Panc1 (cell line): ENCODE measurements around the gene AK2. TPM values are rescaled to one million over a fixed set of nuclear protein-coding genes. Genes with fewer than 3 reads are reported as not detected.

Experiments
- ATAC-seq: fragments of 200-7000 bp; cut with Tn5 transposase; 2 replicates; pipeline ENCODE4 v1.9.1; 2020; ENCODE audit warnings: mild to moderate bottlenecking, moderate library complexity
- BruUV-seq: library from RNA; stranded (reverse); fragments of 400-500 nt; replicated peaks from 2 replicates; lab custom pipeline; 2021; lab: Mats Ljungman, UMichigan
- CTCF ChIA-PET: fragments of 300-600 bp; sonication (Branson Sonifier 250); formaldehyde crosslinking; loops from one replicate; lab custom pipeline; 2022; ENCODE audit warnings: antibody characterized with exemption; lab: Charles Lee
- POLR2A ChIA-PET: fragments of 300-600 bp; sonication (Branson Sonifier 250); formaldehyde crosslinking; loops from one replicate; lab custom pipeline; 2022; ENCODE audit warnings: antibody characterized with exemption; lab: Charles Lee
- DNase-seq: peaks from one replicate; pipeline ENCODE4 v3.0.0-alpha.2; 2010; ENCODE audit warnings: low read depth, low spot score
- H3K27ac ChIP-seq: 2 replicates; pipeline ENCODE4 v1.5.1; 2011; ENCODE audit warnings: mild to moderate bottlenecking, low read length, inconsistent platforms
- H3K27me3 ChIP-seq: fragments of 200-500 bp; sonication (Bioruptor generic); 2 replicates; pipeline ENCODE4 v1.6.0; 2014; ENCODE audit warnings: low read length, inconsistent platforms; ENCODE audit not compliant: control insufficient read depth, insufficient read depth
- H3K36me3 ChIP-seq: fragments of 200-500 bp; sonication (Bioruptor generic); 2 replicates; pipeline ENCODE4 v1.5.1; 2014; ENCODE audit warnings: inconsistent platforms, mild to moderate bottlenecking, low read length, moderate library complexity; ENCODE audit not compliant: control insufficient read depth, insufficient read depth
- H3K4me1 ChIP-seq: 2 replicates; pipeline ENCODE4 v1.5.1; 2011; ENCODE audit warnings: inconsistent platforms, mild to moderate bottlenecking, low read length, moderate library complexity; ENCODE audit not compliant: control insufficient read depth, insufficient read depth
- H3K4me3 ChIP-seq, 2 experiments: 2 replicates each; pipeline ENCODE4 v1.5.1; 2011 to 2012; ENCODE audit warnings: low read depth in 2 of 2, low read length in 2 of 2, mild to moderate bottlenecking in 2 of 2, inconsistent platforms in 1 of 2, moderate library complexity in 1 of 2
- H3K9me3 ChIP-seq: fragments of 200-500 bp; sonication (Bioruptor generic); 2 replicates; pipeline ENCODE4 v1.5.1; 2014; ENCODE audit warnings: low read depth, mild to moderate bottlenecking, inconsistent platforms, low read length, moderate library complexity; ENCODE audit not compliant: control insufficient read depth, insufficient read depth
- POLR2AphosphoS5 ChIP-seq: IDR thresholded peaks from 2 replicates; pipeline ENCODE4 v1.6.1; 2012; ENCODE audit warnings: mild to moderate bottlenecking, low read depth, low read length, moderate library complexity
- REST ChIP-seq, 2 experiments: IDR thresholded peaks; 2 replicates each; pipeline ENCODE4 v1.6.1; 2011 to 2012; ENCODE audit warnings: low read depth in 2 of 2, control low read depth in 1 of 2, low read length in 1 of 2, mild to moderate bottlenecking in 1 of 2, moderate library complexity in 1 of 2; ENCODE audit not compliant: insufficient read depth in 1 of 2
- SIN3A ChIP-seq: IDR thresholded peaks from 2 replicates; pipeline ENCODE4 v1.6.1; 2012; ENCODE audit warnings: low read depth, mild to moderate bottlenecking, low read length, moderate library complexity, borderline replicate concordance; ENCODE audit not compliant: insufficient read depth
- TCF7L2 ChIP-seq: IDR thresholded peaks from 2 replicates; pipeline ENCODE4 v1.6.1; 2011; ENCODE audit warnings: mild to moderate bottlenecking, low read depth, low read length, inconsistent platforms
- in situ Hi-C: cut with HindIII; loops from 2 replicates; pipeline ENCODE4 v1.10.0; 2016; ENCODE audit warnings: low sequenced_read_pairs, low pct_unique_long_range_greater_than_20kb
- intact Hi-C: fragments of 100-400 bp; cut with micrococcal nuclease; formaldehyde crosslinking; loops from one replicate; pipeline ENCODE4 v1.10.0; 2022; ENCODE audit not compliant: unreplicated experiment
- total RNA-seq: library from RNA; stranded (reverse); gene quantifications from one replicate; pipeline ENCODE4 v1.2.1, GENCODE V29; 2021; ENCODE audit not compliant: unreplicated experiment
- TF ChIP-seq, protein P1 (sequence below): fragments of 450-650 bp; IDR thresholded peaks from 2 replicates; pipeline ENCODE4 v1.5.1; 2017; ENCODE audit warnings: mild to moderate bottlenecking

The AK2 gene
- total RNA-seq, 1 experiment from 2014 or later = 213 TPM

DNA sequence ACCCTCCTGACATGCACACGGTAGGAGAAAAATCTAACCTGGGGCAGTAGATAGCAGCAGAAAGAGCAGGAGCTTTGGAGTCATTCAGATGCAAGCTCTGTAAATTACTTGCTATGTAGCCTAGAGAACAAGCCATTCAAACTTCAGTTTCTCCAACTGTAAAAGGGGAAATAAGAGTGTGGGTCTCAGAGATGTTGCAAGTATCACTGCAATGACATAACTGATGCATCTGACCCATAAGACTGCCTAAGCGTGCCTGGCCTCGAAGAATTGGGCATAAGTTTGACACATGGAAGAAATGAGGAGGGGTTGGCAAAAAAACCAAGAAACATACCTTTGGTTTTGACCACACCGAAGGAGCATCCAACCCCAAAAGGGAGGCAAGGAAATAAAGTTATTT lies 5.2 kb downstream of the AK2 start:
- ATAC-seq = no peak
- Histone ChIP-seq H3K27me3 (no peaks in the 10 kb centered on the region), H3K4me3 (no peak overlapping the region), H3K36me3 (peaks cover 14% of the 10 kb centered on the region), H3K27ac (no peak overlapping the region), H3K4me1 (peaks cover 12% of the 10 kb centered on the region), H3K9me3 (no peaks in the 10 kb centered on the region)
- POLR2A ChIA-PET = no interaction called here
- CTCF ChIA-PET = interaction anchor here (0.6 kb wide), 1 partner anchor 80 kb away, joined by 8 read pairs; no protein-coding TSS in a partner anchor
- TF ChIP-seq SIN3A (no peak), REST (IDR thresholded peaks at IDR 0.05; ENCODE audit: insufficient read depth in 1 of 2, low read depth in 2 of 2, low read length in 1 of 2) (no peak), TCF7L2 (no peak), POLR2AphosphoS5 (no peak)
- TF ChIP-seq, protein P1, sequence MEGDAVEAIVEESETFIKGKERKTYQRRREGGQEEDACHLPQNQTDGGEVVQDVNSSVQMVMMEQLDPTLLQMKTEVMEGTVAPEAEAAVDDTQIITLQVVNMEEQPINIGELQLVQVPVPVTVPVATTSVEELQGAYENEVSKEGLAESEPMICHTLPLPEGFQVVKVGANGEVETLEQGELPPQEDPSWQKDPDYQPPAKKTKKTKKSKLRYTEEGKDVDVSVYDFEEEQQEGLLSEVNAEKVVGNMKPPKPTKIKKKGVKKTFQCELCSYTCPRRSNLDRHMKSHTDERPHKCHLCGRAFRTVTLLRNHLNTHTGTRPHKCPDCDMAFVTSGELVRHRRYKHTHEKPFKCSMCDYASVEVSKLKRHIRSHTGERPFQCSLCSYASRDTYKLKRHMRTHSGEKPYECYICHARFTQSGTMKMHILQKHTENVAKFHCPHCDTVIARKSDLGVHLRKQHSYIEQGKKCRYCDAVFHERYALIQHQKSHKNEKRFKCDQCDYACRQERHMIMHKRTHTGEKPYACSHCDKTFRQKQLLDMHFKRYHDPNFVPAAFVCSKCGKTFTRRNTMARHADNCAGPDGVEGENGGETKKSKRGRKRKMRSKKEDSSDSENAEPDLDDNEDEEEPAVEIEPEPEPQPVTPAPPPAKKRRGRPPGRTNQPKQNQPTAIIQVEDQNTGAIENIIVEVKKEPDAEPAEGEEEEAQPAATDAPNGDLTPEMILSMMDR = no peak
- intact Hi-C loops (no loop called here), in situ Hi-C loops (no loop called here)
- no peak for DNase-seq
- BruUV-seq = no TSS peak

DNA sequence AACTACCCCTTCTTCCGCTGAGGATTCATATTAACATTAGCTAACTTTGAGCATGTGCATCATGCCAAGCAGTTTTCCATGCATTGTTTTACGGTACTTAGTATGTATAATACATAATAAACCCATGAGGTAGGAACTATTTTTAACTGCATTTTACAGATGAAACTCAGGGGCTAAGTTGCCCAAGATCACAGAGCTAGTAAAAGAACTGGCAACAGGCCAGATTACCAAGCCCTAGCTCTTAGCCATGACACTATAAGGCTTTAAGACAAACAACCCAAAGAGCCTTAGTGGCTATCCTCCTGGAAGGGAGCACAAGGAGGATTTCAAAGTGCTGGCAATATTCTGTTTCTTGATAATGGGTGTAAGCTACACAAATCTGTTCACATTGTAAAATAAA lies 6.1 kb downstream of the AK2 start:
- Histone ChIP-seq H3K27me3 (no peaks in the 10 kb centered on the region), H3K4me1 (peaks cover 11% of the 10 kb centered on the region), H3K36me3 (peaks cover 9% of the 10 kb centered on the region; the same call in 1 of the 2 replicates), H3K9me3 (no peaks in the 10 kb centered on the region), H3K4me3 (no peak overlapping the region), H3K27ac (no peak overlapping the region)
- in situ Hi-C loops = no loop called here
- POLR2A ChIA-PET = no interaction called here
- TF ChIP-seq TCF7L2 (no peak), SIN3A (no peak), REST (IDR thresholded peaks at IDR 0.05; ENCODE audit: insufficient read depth in 1 of 2, low read depth in 2 of 2, low read length in 1 of 2) (no peak), POLR2AphosphoS5 (no peak)
- TF ChIP-seq, protein P1 = no peak
- no peak for ATAC-seq
- no peak for DNase-seq
- no TSS peak for BruUV-seq
- intact Hi-C loops = no loop called here
- CTCF ChIA-PET = interaction anchor here (1.0 kb wide), 1 partner anchor 138 kb away, joined by 3 read pairs; no protein-coding TSS in a partner anchor
